DND-41 (cell line): Measurements from ENCODE around the gene KIF22.

Source experiments
- EZH2 ChIP-seq: IDR thresholded peaks from 3 replicates; pipeline ENCODE4 v1.6.1; 2012; ENCODE audit warnings: borderline replicate concordance, low read depth, mild to moderate bottlenecking, moderate library complexity, low read length, inconsistent platforms; ENCODE audit not compliant: severe bottlenecking
- TF ChIP-seq, protein P1 (sequence below): IDR thresholded peaks from 2 replicates; pipeline ENCODE4 v1.5.1; 2012; ENCODE audit warnings: borderline replicate concordance, low read length, moderate library complexity, mild to moderate bottlenecking; ENCODE audit not compliant: poor library complexity, severe bottlenecking; ENCODE audit errors: extremely low read depth

GRCh38 chr16:29806099-29806579, 15.6 kb downstream of the KIF22 start, which contains the start of gene MAZ:
- TF ChIP-seq, protein P1, sequence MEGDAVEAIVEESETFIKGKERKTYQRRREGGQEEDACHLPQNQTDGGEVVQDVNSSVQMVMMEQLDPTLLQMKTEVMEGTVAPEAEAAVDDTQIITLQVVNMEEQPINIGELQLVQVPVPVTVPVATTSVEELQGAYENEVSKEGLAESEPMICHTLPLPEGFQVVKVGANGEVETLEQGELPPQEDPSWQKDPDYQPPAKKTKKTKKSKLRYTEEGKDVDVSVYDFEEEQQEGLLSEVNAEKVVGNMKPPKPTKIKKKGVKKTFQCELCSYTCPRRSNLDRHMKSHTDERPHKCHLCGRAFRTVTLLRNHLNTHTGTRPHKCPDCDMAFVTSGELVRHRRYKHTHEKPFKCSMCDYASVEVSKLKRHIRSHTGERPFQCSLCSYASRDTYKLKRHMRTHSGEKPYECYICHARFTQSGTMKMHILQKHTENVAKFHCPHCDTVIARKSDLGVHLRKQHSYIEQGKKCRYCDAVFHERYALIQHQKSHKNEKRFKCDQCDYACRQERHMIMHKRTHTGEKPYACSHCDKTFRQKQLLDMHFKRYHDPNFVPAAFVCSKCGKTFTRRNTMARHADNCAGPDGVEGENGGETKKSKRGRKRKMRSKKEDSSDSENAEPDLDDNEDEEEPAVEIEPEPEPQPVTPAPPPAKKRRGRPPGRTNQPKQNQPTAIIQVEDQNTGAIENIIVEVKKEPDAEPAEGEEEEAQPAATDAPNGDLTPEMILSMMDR = no peak
- TF ChIP-seq EZH2 = no peak
